HT-29 (cell line): ENCODE results near the gene PLXNB1. TPM values are rescaled to one million over a fixed set of nuclear protein-coding genes. Genes with fewer than 3 reads are reported as not detected.

Source experiments
- DNase-seq: peaks from one replicate; pipeline ENCODE4 v3.0.0-alpha.2; 2015; ENCODE audit warnings: low spot score
- small RNA-seq: library from RNA; depleted of rRNA; stranded (forward); fragments of <200 nt; gene quantifications from one replicate; pipeline ENCODE3, GENCODE V24; 2014
- total RNA-seq: library from RNA; depleted of rRNA; stranded (reverse); fragments of >200 nt; shearing (Covaris generic); gene quantifications from 2 replicates; pipeline ENCODE4 v1.2.3, GENCODE V29; 2014; rRNA removed

Gene PLXNB1
- total RNA-seq, 1 experiment from 2014 or later, result 209 TPM

DNA sequence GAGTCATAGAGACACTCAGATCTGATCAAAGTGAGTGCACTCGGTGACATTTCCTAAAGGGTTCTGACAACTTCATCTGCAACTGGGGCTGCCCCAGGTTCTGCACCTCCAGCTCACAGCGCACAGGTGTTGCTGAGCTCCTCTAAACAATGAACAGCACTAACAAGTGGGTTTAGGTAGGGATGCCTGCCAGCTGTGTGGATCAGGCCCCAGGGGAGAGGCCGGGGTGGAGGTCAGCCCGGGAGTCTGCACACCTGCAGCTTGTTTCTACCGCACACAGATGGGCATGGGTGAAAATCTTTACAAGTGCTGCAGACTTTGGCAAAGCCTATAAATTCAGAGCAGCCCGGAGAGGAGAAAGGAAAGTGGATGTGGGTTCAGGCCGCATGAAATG, 57.5 kb downstream of the PLXNB1 start:
- DNase-seq, result no peak

DNA sequence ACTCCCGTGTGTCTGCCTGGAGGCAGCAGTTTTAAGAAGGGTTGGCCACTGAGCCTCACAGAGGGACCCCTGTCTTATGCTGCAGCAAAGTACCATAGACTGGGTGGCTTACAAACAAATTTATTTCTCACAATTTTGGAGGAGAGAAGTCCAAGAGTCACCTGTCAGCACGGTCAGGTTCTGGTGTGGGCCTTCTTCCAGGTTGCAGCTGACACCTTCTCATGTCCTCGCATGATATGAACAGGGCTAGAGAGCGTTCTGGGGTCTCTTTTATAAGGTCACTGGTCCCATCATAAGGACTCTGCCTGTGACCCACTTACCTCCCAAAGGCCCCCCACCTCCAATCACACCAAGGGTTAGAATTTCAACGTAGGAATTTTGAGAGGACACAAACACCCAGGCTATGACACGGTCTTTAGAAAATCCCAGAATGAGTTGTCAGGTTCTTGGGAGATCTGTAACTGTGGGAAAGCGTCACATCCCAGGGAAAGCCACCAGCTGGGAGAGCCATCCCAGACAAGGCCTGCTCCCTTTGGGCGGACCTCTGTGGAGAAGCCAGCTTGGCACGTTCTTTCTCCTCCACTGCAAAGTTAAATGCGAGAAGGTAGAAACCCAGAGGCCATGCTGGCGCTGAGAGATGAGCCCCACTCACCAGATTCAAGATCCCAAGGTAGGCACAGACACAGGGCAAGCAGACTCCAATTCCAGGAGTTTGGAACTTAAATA, 58.1 kb downstream of the PLXNB1 start, which contains the start of gene FBXW12:
TSS of gene FBXW12 (plus strand) at position 569 of the 726 bp plus-strand sequence. CDS start 549 bp downstream, outside the sequence.
- no peak for DNase-seq

DNA sequence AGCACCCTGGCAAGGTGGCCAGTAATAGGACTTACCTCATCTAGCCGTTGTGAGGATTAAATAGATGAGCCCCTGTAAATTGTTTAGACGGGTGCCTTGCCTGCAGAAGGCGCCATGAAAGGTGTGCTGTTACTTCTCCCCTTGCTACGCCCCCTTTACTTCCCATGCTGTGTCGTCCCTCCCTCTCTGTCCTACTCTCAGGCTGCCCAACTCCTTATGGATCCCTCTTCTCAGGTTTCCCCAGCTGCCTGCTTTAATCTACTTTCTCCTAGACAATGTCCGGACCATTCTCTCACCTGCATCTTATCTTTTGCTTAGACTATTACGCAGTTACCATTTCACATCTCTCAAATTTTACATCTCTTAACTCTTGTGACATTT, 59.6 kb downstream of the PLXNB1 start:
- no peak for DNase-seq

DNA sequence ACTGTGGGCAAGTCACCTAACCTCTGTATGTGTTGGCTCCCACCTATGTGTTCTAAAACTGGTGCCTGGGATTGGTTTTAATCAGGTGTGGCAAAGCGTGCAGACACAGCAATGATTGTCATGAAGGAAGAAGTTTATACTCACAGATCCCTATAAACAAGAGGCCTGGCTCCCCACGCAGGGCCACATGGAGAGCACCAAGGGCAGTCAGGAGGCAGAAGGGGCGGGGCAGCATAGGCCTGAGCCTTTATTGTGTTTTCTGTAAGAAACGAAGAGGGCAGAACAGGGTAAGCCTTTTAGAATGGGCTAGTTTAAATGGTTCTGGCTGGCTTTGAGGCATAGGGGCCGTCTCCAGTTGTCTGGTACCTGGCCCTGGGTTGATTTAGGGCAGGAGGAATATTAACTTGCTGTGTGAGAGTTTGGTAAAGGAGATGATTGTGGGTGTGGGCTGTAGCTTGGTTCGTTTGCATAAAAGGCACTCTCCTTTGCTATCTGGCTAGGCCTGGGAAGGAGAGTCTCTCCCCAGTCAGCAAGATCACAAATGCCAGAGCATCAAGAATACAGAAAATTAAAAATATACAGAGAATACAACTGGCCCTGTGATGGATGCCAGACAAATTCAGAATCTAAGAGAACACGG, 60.1 kb downstream of the PLXNB1 start:
- DNase-seq, result no peak

DNA sequence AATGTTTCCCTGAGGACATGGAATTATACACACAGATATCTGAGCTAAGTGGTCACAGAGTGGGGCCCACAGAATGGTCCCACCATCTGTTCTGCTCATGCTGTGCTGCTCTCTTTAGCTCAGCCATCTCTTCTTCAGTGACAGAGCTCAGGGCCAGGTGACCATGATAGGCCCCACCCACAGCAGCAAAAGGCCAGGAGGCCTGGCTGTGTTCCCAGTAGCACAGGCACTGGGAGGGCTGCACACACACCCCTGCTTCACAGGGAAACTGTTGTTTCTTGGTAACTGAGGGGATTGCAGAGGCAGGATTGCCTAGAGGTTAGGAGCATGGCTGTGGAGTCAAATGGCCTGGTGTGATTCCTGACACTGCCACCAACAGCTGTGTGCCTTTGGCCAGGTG, 62.7 kb downstream of the PLXNB1 start:
- peak; percentile 2 for DNase-seq

DNA sequence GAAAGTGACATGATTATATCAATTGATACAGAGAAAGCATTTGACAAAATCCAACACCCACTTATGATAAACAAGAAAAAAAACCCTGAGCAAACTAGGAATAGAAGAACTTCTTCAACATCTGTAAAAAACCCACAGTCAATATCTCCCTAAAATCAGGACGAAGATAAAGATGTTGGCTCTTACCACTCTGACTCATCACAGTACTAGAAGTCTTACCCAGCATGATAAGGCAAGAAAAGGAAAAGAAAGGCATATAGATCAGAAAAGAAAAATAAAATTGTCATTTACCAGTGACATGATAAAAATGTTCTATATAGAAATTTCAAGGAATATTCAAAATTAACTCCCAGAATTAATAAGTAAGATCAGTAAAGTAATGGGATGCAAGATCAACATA, 65.0 kb downstream of the PLXNB1 start:
- no peak for DNase-seq

DNA sequence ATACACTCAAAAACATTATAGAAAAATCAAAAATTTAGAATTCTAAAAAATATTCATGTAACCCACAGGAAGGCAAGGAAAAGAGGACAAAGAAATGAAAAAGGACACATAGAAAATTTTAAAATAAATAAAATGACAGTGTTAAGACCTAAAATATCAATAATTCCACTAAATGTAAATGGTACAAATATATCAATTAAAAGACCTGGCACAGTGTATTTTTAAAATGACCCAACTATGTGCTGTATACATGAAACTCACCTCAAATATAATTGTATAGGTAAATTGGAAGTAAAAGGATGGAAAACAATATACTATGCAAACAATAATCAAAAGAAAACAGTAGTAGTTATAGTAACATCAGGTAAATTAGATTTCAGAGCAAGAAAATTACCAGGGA, 68.0 kb downstream of the PLXNB1 start:
- DNase-seq, result no peak

DNA sequence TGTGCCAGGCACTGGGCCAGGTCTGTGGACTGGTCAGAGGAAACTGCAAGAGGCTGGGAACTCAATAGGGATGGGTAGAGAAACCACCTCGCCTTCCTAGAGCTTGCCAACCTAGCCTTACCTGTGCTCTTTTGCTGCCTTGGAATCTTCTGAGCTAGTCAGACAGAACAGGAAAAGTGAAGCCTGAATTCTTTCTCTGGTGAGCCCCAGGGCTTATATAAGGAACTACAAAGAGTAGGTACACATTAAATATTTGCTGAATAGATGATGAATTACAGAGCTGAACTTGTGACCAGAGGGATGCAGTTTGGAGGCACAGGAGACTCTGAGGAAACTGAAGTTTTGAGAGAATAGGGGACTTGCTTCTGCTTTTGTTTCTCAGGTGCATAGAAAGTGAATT, 73.5 kb downstream of the PLXNB1 start:
- no peak for DNase-seq

DNA sequence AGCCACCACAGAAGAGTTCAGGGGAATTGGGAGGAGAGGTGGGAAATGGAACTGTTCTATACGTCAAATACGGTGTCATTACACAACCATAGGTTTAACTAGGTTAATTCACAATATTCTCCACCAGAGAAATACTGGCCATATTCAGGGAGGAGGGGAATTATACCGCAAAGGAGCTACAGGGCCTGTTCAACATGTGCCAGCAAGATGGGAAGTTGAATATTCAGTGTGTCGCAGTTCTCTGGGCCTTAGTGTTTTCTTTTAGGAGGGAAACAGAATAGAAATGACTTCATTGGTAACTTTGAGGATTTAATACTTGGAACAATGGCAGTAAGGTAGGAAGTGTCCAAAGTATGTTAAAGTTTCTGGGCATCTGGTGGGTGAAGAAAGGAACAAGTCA, 75.9 kb downstream of the PLXNB1 start:
- DNase-seq, result no peak

Small RNA genes within 50 kb of the gene (small RNA-seq; reads per million reads assigned to genes)
- gene RN7SL321P, result not detected

Other genes with a start within 250 kb of the PLXNB1 start
- gene CDC25A, start 241.7 kb downstream of the PLXNB1 start, total RNA-seq, result 16.3 and 33.6 TPM in 2 replicates
- not detected in 2 replicates for gene CAMP, start 206.6 kb downstream of the PLXNB1 start, total RNA-seq
- gene ZNF589, start 189.0 kb downstream of the PLXNB1 start, total RNA-seq, result 3.4 and 4.4 TPM in 2 replicates
- gene NME6, start 128.7 kb downstream of the PLXNB1 start, total RNA-seq, result 18.1 and 37.3 TPM in 2 replicates
- not detected in 2 replicates for gene SPINK8, start 96.4 kb downstream of the PLXNB1 start, total RNA-seq
- gene FBXW12, start 57.9 kb downstream of the PLXNB1 start, total RNA-seq, result not detected in 2 replicates
- 19.1 and 24.3 TPM in 2 replicates for gene CCDC51, start 10.0 kb upstream of the PLXNB1 start, total RNA-seq
- 173 and 180 TPM in 2 replicates for gene TMA7, start 10.2 kb upstream of the PLXNB1 start, total RNA-seq
- gene ATRIP, start 16.7 kb upstream of the PLXNB1 start, total RNA-seq, result 6.7 and 7.7 TPM in 2 replicates
- gene SHISA5, start 74.1 kb upstream of the PLXNB1 start, total RNA-seq, result 83.6 and 85.4 TPM in 2 replicates
- 2.0 and 5.0 TPM in 2 replicates for gene PFKFB4, start 126.7 kb upstream of the PLXNB1 start, total RNA-seq
- gene UCN2, start 133.7 kb upstream of the PLXNB1 start, total RNA-seq, result not detected in 2 replicates
- gene COL7A1, start 165.2 kb upstream of the PLXNB1 start, total RNA-seq, result 0.10 and 0.31 TPM in 2 replicates
- 210 and 212 TPM in 2 replicates for gene UQCRC1, start 179.6 kb upstream of the PLXNB1 start, total RNA-seq
- not detected in 2 replicates for gene TMEM89, start 191.7 kb upstream of the PLXNB1 start, total RNA-seq
- gene SLC26A6, start 205.4 kb upstream of the PLXNB1 start, total RNA-seq, result 28.3 and 32.1 TPM in 2 replicates
- 9.9 and 12.5 TPM in 2 replicates for gene CELSR3, start 232.8 kb upstream of the PLXNB1 start, total RNA-seq